Measurements from ENCODE around the gene RASL10A.

The RASL10A gene

DNA sequence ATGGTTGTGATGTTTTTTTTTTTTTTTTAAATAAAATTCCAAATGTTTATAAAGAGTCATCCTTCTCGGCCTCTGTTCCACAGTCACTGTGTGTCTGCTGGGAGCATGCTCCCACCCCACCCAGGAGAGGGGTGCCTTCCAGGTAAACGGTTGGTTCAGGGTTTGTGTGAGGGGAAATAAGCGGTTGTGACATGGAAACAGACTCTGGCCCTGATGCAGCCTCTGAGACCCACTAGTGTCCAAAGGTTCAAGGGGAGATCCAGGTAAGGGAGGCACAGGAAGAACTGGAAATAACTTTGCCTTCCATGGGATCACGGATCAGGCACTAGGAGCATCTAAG, 15.1 kb downstream of the RASL10A start:
- peaks cover 57% of the 10 kb centered on the region for H3K36me3 ChIP-seq (ENCODE audit: control insufficient read depth, insufficient read depth, low read length, severe bottlenecking)
- no peaks in the 10 kb centered on the region for H3K9me3 ChIP-seq (ENCODE audit: control insufficient read depth, low read length)

DNA sequence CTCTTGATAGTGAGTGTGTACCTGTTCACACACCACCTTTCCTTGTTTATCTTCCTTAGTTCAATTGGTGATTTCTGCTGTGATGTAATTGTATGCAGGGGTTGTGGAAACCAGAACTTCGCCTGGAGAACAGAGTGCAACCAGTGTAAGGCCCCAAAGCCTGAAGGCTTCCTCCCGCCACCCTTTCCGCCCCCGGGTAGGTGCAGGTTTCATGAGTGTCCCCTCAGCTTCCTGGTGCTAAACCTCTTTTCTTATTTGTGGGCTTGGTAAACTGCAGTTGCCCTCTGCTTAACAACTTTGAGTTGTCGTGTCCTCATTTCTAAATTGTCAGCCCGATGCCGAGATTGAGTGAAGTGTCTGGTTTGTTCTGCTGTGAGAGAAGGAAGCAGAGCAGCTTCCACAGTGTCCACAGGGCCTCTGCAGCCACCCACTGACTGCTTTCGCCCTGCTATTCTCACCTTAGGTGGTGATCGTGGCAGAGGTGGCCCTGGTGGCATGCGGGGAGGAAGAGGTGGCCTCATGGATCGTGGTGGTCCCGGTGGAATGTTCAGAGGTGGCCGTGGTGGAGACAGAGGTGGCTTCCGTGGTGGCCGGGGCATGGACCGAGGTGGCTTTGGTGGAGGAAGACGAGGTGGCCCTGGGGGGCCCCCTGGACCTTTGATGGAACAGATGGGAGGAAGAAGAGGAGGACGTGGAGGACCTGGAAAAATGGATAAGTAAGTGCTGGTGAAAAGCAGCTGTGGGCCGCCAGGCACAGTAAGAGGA, 16.2 kb downstream of the RASL10A start:
- no peak for DNase-seq (ENCODE audit: low read depth)
- Histone ChIP-seq H3K9me3 (ENCODE audit: control insufficient read depth, low read length) (no peaks in the 10 kb centered on the region), H3K9ac (ENCODE audit: low read length) (no peak overlapping the region), H3K4me1 (ENCODE audit: control insufficient read depth, insufficient read depth, low read length) (peaks cover 3% of the 10 kb centered on the region), H3K4me3 (ENCODE audit: low read length) (no peak overlapping the region), H3K27me3 (replicated peaks; ENCODE audit: control insufficient read depth, insufficient read depth, low read length) (no peaks in the 10 kb centered on the region), H3K36me3 (ENCODE audit: control insufficient read depth, insufficient read depth, low read length, severe bottlenecking) (peaks cover 68% of the 10 kb centered on the region)

More for the DNA sequence above, 15.1 kb downstream of the RASL10A start:
- peaks cover 3% of the 10 kb centered on the region for H3K4me1 ChIP-seq (ENCODE audit: control insufficient read depth, insufficient read depth, low read length)
- no peak overlapping the region for H3K4me3 ChIP-seq (ENCODE audit: low read length)
- no peak for DNase-seq (ENCODE audit: low read depth)
- no peak overlapping the region for H3K9ac ChIP-seq (ENCODE audit: low read length)
- no peaks in the 10 kb centered on the region for H3K27me3 ChIP-seq (replicated peaks; ENCODE audit: control insufficient read depth, insufficient read depth, low read length)

DNA sequence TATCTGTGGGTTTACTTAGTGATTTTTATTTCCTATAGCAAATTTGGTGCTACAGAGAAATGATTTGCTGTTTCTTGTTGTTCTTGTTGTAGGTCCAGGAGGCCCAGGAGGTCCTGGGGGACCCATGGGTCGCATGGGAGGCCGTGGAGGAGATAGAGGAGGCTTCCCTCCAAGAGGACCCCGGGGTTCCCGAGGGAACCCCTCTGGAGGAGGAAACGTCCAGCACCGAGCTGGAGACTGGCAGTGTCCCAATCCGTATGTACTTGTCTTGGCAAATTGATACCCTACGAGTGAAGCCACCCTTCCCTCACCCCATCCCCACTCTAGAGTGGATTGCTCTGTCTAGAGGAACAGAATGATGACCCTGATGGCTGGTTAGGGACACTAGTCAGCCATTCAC, 16.9 kb downstream of the RASL10A start:
- DNase-seq (ENCODE audit: low read depth): no peak
- Histone ChIP-seq H3K27me3 (replicated peaks; ENCODE audit: control insufficient read depth, insufficient read depth, low read length) (no peaks in the 10 kb centered on the region), H3K36me3 (ENCODE audit: control insufficient read depth, insufficient read depth, low read length, severe bottlenecking) (peaks cover 75% of the 10 kb centered on the region), H3K4me1 (ENCODE audit: control insufficient read depth, insufficient read depth, low read length) (peaks cover 3% of the 10 kb centered on the region), H3K9ac (ENCODE audit: low read length) (no peak overlapping the region), H3K9me3 (ENCODE audit: control insufficient read depth, low read length) (no peaks in the 10 kb centered on the region), H3K4me3 (ENCODE audit: low read length) (no peak overlapping the region)

DNA sequence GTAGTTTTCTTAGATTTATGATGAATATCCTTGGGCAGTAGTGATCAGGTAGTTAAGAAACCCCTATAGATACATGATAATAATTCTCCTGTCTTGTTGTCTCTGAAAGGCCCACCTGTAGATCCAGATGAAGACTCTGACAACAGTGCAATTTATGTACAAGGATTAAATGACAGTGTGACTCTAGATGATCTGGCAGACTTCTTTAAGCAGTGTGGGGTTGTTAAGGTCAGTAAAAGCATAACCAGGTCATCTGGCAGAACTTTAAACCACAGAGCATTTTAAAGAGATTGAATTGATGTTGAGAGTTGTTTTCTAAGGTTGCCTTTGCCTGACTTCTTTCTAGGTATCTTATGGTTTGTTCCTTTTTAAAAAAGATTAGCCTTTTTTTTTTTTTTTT, 23.1 kb downstream of the RASL10A start:
- Histone ChIP-seq H3K4me3 (ENCODE audit: low read length) (no peak overlapping the region), H3K9me3 (ENCODE audit: control insufficient read depth, low read length) (no peaks in the 10 kb centered on the region), H3K9ac (ENCODE audit: low read length) (no peak overlapping the region), H3K27me3 (replicated peaks; ENCODE audit: control insufficient read depth, insufficient read depth, low read length) (no peaks in the 10 kb centered on the region), H3K4me1 (ENCODE audit: control insufficient read depth, insufficient read depth, low read length) (peaks cover 17% of the 10 kb centered on the region), H3K36me3 (ENCODE audit: control insufficient read depth, insufficient read depth, low read length, severe bottlenecking) (peaks cover 100% of the 10 kb centered on the region)
- DNase-seq (ENCODE audit: low read depth): no peak

DNA sequence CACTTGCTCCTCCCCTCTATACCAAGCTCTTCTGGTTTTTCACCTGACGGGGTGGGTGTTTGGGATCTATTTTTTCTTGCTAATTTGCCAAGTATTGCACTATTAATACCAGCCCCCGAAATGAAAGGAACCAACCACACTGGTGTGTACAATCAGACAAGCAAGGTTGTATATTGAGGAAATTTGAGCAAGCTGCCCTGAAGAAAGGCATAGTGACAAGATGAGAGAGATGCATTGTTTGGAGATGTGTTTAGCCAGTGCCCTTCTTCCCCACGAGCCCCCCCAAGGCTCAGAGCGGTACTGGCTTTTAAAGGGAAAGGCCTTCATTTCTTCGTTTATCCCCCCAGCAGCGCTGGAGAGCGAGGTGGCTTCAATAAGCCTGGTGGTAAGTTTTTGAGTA, 24.3 kb downstream of the RASL10A start:
- no peak overlapping the region for H3K4me3 ChIP-seq (ENCODE audit: low read length)
- H3K36me3 ChIP-seq (ENCODE audit: control insufficient read depth, insufficient read depth, low read length, severe bottlenecking): peaks cover 100% of the 10 kb centered on the region
- no peaks in the 10 kb centered on the region for H3K27me3 ChIP-seq (replicated peaks; ENCODE audit: control insufficient read depth, insufficient read depth, low read length)
- no peak overlapping the region for H3K9ac ChIP-seq (ENCODE audit: low read length)
- H3K4me1 ChIP-seq (ENCODE audit: control insufficient read depth, insufficient read depth, low read length): peaks cover 17% of the 10 kb centered on the region
- DNase-seq (ENCODE audit: low read depth): no peak
- no peaks in the 10 kb centered on the region for H3K9me3 ChIP-seq (ENCODE audit: control insufficient read depth, low read length)

DNA sequence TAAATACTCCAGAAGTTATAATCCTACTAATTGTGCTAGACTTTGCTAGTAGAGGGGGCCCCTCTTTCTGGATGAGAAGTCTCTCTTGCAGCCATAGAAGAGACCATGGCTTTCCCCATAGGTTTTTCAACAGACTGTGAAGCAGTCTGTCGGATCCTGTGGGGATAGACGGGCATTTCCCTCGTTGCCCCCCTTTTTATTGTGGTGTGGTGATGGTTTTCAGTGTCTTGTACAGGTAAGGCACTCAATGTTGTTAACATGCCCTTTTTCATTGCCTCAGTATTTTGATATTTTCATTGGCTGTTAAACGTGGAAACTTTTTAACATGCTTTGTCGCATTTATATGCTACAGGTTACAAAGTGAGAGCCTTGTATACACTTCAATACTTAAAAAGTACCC, 25.4 kb downstream of the RASL10A start:
- H3K36me3 ChIP-seq (ENCODE audit: control insufficient read depth, insufficient read depth, low read length, severe bottlenecking): peaks cover 100% of the 10 kb centered on the region
- DNase-seq (ENCODE audit: low read depth): no peak
- H3K9ac ChIP-seq (ENCODE audit: low read length): no peak overlapping the region
- no peak overlapping the region for H3K4me3 ChIP-seq (ENCODE audit: low read length)
- peaks cover 17% of the 10 kb centered on the region for H3K4me1 ChIP-seq (ENCODE audit: control insufficient read depth, insufficient read depth, low read length)
- H3K9me3 ChIP-seq (ENCODE audit: control insufficient read depth, low read length): no peaks in the 10 kb centered on the region
- no peaks in the 10 kb centered on the region for H3K27me3 ChIP-seq (replicated peaks; ENCODE audit: control insufficient read depth, insufficient read depth, low read length)

DNA sequence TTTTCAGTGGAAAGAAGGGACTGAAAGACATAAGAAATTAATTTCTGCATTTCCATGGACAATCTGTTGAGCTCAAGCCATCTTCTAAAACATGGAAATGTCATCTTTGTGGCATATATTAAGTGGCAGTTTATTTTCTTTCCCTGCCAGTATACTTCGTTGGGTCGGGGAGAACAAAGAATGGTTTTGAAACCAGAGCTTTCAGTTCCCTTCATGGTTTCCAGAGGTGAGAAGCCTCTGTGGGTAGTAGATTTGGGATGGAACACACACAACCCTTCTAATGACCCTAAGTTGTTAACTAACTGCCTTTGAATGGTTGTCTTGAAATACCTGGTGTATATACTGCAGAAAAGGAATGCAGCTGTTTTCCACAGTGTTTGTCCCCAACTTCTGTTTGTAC, 26.7 kb downstream of the RASL10A start:
- Histone ChIP-seq H3K36me3 (ENCODE audit: control insufficient read depth, insufficient read depth, low read length, severe bottlenecking) (peaks cover 99% of the 10 kb centered on the region), H3K4me3 (ENCODE audit: low read length) (no peak overlapping the region)

DNA sequence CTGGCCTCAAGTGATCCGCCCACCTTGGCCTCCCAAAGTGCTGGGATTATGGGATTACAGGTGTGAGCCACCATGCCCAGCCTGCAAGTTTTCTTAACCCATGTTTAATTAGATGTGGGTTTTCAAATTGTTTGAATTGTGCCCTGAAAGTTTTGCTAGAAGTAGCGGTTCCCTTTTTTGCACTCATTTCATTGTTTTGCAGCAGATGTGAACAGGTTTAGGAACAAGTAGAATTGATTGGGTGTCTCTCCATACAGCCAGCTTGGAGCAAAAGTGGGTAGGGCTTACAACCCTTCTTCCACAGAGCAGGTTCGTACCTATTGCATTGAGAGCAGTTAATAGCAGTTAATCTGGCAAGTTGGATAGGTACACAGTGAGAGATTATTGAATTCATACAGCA, 31.3 kb downstream of the RASL10A start:
- H3K9ac ChIP-seq (ENCODE audit: low read length): no peak overlapping the region
- peaks cover 2% of the 10 kb centered on the region for H3K4me1 ChIP-seq (ENCODE audit: control insufficient read depth, insufficient read depth, low read length)
- H3K4me3 ChIP-seq (ENCODE audit: low read length): no peak overlapping the region
- peaks cover 95% of the 10 kb centered on the region for H3K36me3 ChIP-seq (ENCODE audit: control insufficient read depth, insufficient read depth, low read length, severe bottlenecking)
- no peaks in the 10 kb centered on the region for H3K9me3 ChIP-seq (ENCODE audit: control insufficient read depth, low read length)
- DNase-seq (ENCODE audit: low read depth): no peak
- H3K27me3 ChIP-seq (replicated peaks; ENCODE audit: control insufficient read depth, insufficient read depth, low read length): no peaks in the 10 kb centered on the region

More for the DNA sequence above, 26.7 kb downstream of the RASL10A start:
- Histone ChIP-seq H3K9ac (ENCODE audit: low read length) (no peak overlapping the region), H3K9me3 (ENCODE audit: control insufficient read depth, low read length) (no peaks in the 10 kb centered on the region), H3K4me1 (ENCODE audit: control insufficient read depth, insufficient read depth, low read length) (peaks cover 17% of the 10 kb centered on the region), H3K27me3 (replicated peaks; ENCODE audit: control insufficient read depth, insufficient read depth, low read length) (no peaks in the 10 kb centered on the region)
- DNase-seq (ENCODE audit: low read depth): no peak

DNA sequence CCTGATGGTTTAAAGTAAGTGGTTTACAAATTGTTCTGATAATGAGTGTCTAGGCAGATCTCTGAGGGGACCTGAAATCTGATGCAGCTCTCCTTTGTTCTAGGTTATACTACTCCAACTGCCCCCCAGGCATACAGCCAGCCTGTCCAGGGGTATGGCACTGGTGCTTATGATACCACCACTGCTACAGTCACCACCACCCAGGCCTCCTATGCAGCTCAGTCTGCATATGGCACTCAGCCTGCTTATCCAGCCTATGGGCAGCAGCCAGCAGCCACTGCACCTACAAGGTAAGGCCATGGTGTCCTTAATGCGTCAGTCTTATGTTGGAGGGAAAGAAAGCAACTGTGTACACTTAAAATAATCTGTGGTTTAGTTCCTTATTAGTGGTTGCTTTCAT, 37.6 kb downstream of the RASL10A start:
- Histone ChIP-seq H3K27me3 (replicated peaks; ENCODE audit: control insufficient read depth, insufficient read depth, low read length) (no peaks in the 10 kb centered on the region), H3K9ac (ENCODE audit: low read length) (no peak overlapping the region), H3K9me3 (ENCODE audit: control insufficient read depth, low read length) (no peaks in the 10 kb centered on the region), H3K36me3 (ENCODE audit: control insufficient read depth, insufficient read depth, low read length, severe bottlenecking) (peaks cover 96% of the 10 kb centered on the region), H3K4me3 (ENCODE audit: low read length) (no peak overlapping the region), H3K4me1 (ENCODE audit: control insufficient read depth, insufficient read depth, low read length) (peaks cover 34% of the 10 kb centered on the region)
- DNase-seq (ENCODE audit: low read depth): no peak

DNA sequence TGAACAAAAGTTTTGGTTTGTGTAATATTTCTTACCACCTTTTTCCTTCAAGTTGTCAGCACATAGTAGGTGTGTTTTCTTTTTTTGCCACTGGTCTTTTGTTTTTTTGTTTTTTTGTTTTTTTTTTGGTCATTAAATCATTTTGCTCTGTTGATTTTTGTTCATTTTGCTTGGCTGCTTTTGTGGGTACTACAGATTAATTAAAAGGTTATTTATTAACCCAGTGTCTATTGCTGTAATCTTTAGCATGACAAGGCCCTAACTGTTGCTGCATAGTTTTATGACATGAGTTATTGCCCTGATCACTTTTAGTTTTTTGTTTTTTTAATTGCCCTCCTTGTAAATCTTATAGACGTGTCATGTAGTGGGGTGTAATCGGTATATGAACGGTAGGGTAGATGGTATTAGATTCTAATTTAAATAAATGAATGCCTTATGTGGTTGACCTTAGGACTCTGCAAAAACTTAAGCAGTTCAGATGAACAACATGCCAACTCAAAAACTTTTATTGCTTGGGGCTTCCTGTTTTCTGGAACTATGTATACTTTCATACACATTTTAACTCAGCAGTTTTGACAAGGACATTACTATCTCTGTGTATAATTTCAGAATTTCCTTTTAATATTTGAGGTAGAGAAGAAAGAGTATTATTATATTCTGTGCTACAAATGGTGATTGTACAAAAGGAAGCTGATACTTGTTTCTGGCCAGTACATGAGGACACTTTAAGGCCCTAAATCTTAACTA, 39.5 kb downstream of the RASL10A start:
- H3K9me3 ChIP-seq (ENCODE audit: control insufficient read depth, low read length): no peaks in the 10 kb centered on the region
- H3K27me3 ChIP-seq (replicated peaks; ENCODE audit: control insufficient read depth, insufficient read depth, low read length): no peaks in the 10 kb centered on the region
- peaks cover 89% of the 10 kb centered on the region for H3K36me3 ChIP-seq (ENCODE audit: control insufficient read depth, insufficient read depth, low read length, severe bottlenecking)
- no peak for DNase-seq (ENCODE audit: low read depth)
- H3K4me1 ChIP-seq (ENCODE audit: control insufficient read depth, insufficient read depth, low read length): peaks cover 53% of the 10 kb centered on the region
- no peak overlapping the region for H3K4me3 ChIP-seq (ENCODE audit: low read length)
- H3K9ac ChIP-seq (ENCODE audit: low read length): peak overlapping the region; percentile 24

DNA sequence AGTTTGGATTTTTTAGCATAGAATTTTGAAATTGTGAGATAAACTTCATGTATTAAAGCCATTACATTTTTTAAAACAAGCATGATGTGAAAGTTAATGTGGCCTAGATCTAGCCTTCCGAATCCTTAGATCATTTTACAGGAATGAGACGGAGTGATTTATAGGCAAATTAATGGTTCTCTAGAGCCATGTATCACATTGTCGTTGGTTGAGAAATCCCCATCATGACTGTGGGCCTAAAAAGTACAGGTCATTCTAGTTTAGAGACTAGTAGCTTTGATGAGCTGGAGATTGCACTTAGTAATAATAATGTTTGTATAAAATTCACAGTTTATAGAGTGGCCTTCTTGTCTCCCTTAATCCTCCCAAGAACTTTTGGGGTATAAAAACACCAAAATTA, 40.3 kb downstream of the RASL10A start:
- Histone ChIP-seq H3K4me1 (ENCODE audit: control insufficient read depth, insufficient read depth, low read length) (peaks cover 61% of the 10 kb centered on the region), H3K36me3 (ENCODE audit: control insufficient read depth, insufficient read depth, low read length, severe bottlenecking) (peaks cover 84% of the 10 kb centered on the region), H3K27me3 (replicated peaks; ENCODE audit: control insufficient read depth, insufficient read depth, low read length) (no peaks in the 10 kb centered on the region), H3K4me3 (ENCODE audit: low read length) (no peak overlapping the region), H3K9me3 (ENCODE audit: control insufficient read depth, low read length) (no peaks in the 10 kb centered on the region), H3K9ac (ENCODE audit: low read length) (peak overlapping the region; percentile 24)
- no peak for DNase-seq (ENCODE audit: low read depth)
